Measurements from ENCODE around the gene METRN.

Gene METRN

DNA sequence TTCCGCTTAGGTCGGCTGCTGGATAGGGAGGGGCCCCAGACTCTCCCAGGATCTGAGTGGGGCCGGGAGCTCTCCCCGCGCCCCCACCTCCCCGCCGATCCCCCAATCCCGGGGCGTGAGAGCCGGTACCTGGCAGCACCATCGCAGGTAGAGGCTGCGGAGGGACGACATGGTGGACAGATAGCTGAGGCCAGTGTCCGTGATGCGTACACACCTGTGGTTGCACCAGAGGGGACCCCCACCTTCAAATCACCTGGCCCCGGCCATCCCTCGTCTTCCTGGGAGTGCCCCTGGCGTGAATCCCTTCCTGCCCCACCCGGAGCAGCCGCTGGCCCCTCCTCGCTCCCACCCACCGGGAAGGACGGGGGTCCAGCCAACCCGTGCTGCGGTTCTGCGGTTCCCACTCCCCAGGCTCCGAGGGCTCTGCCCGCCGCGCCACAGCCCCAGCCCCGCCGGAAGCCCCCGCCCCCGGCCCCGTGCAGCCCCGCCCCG is 20.0 kb upstream of the METRN start:
- ChIA-PET POLR2A (interaction anchor here (1.0 to 1.4 kb wide), 3 partner anchors 24 to 26 kb away, joined by 3 read pairs; partner anchors contain the start of gene ANTKMT), CTCF (no interaction called here)

DNA sequence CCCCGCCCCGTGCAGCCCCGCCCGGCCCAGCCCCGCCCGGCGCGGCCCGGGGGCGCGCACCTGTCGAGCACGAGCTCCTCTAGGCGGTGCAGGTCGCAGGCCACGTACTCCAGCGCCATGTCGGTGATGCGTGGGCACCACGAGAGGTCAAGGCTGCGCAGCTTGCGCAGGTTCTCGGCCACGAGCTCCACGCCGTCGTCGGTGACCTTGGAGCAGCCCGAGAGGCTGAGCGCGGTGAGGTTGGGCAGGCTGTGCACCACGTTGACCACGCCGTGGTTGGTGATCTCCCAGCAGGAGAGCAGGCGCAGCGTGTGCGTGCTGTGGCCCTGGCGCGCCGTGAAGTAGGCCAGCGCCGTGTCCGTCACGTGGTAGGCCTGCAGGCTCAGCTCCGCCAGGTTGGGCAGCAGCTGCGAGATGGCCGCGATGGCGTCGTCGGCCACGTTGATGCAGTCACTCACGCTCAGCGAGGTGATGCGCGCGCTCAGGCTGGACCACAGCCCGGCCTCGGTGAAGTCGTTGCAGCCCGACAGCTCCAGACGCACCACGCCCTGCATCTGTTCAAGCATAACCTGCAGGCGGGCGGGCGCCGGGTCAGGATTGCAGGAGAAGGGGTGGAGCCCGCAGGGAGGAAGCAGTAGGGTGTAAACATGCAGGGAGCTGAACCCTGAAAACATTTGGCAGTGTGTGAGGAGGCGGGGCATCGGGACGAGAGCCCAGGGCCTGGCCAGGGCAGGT is 19.4 kb upstream of the METRN start:
- no peak for DNase-seq (ENCODE audit: extremely low spot score)
- POLR2A ChIA-PET, result interaction anchor here (1.0 to 1.4 kb wide), 3 partner anchors 24 to 26 kb away, joined by 3 read pairs; partner anchors contain the start of gene ANTKMT
- no peak for TF ChIP-seq FOXM1 (IDR thresholded peaks at IDR 0.05; ENCODE audit: borderline replicate concordance)
- CTCF ChIA-PET, result interaction anchor here (1.0 kb wide), 1 partner anchor 10 kb away, joined by 3 read pairs; the partner anchor contains the start of gene FBXL16

More for the DNA sequence above, 20.0 kb upstream of the METRN start:
- peak; percentile 39 for DNase-seq (ENCODE audit: extremely low spot score)
- TF ChIP-seq L3MBTL2 (conservative IDR thresholded peaks at IDR 0.05) (no peak), TARDBP (IDR thresholded peaks at IDR 0.05) (no peak), FOXM1 (IDR thresholded peaks at IDR 0.05; ENCODE audit: borderline replicate concordance) (no peak), FOXA1 (IDR thresholded peaks at IDR 0.05) (no peak), FOXK2 (IDR thresholded peaks at IDR 0.05) (no peak), NFRKB (IDR thresholded peaks at IDR 0.05) (no peak), SP1 (IDR thresholded peaks at IDR 0.05) (no peak), SUZ12 (IDR thresholded peaks at IDR 0.05) (no peak), ARNT (IDR thresholded peaks at IDR 0.05) (no peak), ELF4 (IDR thresholded peaks at IDR 0.05) (no peak), BHLHE40 (IDR thresholded peaks at IDR 0.05; ENCODE audit: borderline replicate concordance) (no peak), ZNF384 (IDR thresholded peaks at IDR 0.05) (no peak), HDGF (IDR thresholded peaks at IDR 0.05; ENCODE audit: borderline replicate concordance) (no peak), LEF1 (IDR thresholded peaks at IDR 0.05; ENCODE audit: borderline replicate concordance) (no peak), CTBP1 (IDR thresholded peaks at IDR 0.05; ENCODE audit: borderline replicate concordance) (no peak)
- TF ChIP-seq, protein P1, sequence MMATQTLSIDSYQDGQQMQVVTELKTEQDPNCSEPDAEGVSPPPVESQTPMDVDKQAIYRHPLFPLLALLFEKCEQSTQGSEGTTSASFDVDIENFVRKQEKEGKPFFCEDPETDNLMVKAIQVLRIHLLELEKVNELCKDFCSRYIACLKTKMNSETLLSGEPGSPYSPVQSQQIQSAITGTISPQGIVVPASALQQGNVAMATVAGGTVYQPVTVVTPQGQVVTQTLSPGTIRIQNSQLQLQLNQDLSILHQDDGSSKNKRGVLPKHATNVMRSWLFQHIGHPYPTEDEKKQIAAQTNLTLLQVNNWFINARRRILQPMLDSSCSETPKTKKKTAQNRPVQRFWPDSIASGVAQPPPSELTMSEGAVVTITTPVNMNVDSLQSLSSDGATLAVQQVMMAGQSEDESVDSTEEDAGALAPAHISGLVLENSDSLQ (IDR thresholded peaks at IDR 0.05), result no peak

DNA sequence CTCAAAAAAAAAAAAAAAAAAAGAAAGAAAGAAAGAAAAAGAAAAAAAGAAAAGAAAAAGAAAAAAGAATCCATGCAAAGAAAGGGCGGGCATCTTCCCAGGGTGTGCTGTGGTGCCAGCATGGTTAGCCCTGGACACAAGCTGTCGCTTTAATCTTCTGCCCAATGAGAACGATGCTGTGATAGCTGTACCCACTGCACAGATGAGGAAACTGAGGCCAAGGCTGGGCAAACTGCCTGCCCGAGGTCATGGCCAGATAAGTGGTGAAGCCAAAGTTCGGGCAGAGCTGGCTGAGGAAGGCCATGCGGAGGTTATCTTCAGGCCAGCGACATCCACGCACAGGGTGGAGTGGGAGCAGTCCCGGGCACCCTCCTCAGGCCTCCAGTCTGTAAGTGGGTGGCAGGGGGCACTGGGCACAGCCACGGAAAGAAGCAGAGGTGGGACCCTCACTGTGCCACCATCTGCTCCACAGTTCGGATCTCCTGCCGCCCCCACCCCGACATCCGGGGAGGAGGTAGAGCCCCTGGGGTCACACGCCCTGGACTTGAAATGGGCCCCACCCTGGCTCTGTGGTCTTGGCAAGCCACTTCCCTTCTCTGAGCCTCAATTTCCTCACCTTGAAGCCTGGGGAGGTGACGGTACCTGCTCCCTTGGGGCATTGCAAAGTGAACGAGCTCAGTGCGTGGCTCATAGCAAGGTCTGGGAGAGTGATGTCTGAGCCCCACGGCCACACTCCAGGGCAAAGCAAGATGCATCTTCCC is 15.8 kb upstream of the METRN start:
- CTCF ChIA-PET, result no interaction called here
- DNase-seq (ENCODE audit: extremely low spot score), result no peak
- TF ChIP-seq ARNT (IDR thresholded peaks at IDR 0.05) (no peak), TARDBP (IDR thresholded peaks at IDR 0.05) (no peak), SUZ12 (IDR thresholded peaks at IDR 0.05) (no peak), HDGF (IDR thresholded peaks at IDR 0.05; ENCODE audit: borderline replicate concordance) (no peak), ZNF384 (IDR thresholded peaks at IDR 0.05) (no peak), LEF1 (IDR thresholded peaks at IDR 0.05; ENCODE audit: borderline replicate concordance) (no peak), FOXA1 (IDR thresholded peaks at IDR 0.05) (no peak), SP1 (IDR thresholded peaks at IDR 0.05) (no peak), CTBP1 (IDR thresholded peaks at IDR 0.05; ENCODE audit: borderline replicate concordance) (no peak), NFRKB (IDR thresholded peaks at IDR 0.05) (no peak), BHLHE40 (IDR thresholded peaks at IDR 0.05; ENCODE audit: borderline replicate concordance) (no peak), ELF4 (IDR thresholded peaks at IDR 0.05) (no peak)
- TF ChIP-seq, protein P1 (IDR thresholded peaks at IDR 0.05), result no peak
- POLR2A ChIA-PET, result interaction anchor here (1.6 kb wide), 1 partner anchor 9 kb away, joined by 8 read pairs; the partner anchor contains the start of gene WDR24

DNA sequence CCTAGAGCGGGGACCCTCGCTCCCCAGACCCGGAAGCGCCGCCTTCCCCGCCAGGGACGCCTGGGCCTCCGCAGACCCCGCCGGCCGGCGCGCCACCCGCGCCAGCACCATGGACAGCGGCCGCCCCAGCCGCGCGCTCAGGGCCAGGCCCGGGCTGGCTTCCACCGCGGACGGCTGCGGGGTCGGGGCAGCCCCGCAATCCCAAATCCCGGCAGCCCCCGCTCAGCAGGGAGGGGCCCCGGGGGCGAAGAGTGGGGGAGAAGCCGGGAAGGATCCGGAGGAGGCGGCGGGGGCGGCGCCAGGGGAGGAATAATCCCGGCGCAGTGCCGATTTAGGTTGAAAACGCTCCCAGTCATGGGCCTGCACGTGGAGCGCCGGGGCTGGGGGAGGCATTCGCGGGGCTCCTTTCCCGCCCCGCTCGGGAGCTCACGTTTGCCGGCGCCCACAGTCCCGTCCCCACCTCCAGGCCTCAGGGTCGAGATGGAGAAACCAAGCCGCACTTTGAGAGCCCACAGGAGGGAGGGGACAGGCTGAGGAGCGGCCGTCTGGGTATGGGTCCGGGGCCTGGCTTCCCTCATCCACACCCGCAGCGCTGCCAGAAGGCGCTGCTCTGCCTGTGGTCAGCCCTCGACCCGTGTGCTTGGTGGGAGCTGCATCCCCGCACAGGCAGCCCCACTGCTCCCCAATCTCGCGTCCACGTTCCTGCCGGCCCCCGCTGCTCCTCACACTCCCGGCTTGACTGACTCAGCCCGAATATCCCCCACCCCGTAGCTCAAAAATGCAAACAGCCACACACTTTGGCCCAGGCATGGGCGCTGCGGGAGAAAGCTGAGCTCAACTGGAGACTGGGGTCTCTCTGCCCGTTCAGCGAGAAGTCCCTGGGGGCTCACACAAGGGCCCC is 14.0 kb upstream of the METRN start:
- POLR2A ChIA-PET, result interaction anchor here (3.8 kb wide), 1 partner anchor 11 kb away, joined by 16 read pairs; the partner anchor contains the start of gene WDR24
- no peak for TF ChIP-seq FOXK2 (IDR thresholded peaks at IDR 0.05)
- no peak for TF ChIP-seq NFRKB (IDR thresholded peaks at IDR 0.05)
- TF ChIP-seq ELF4 (IDR thresholded peaks at IDR 0.05), result no peak
- no peak for TF ChIP-seq FOXA1 (IDR thresholded peaks at IDR 0.05)
- no peak for TF ChIP-seq ZNF384 (IDR thresholded peaks at IDR 0.05)
- no peak for TF ChIP-seq FOXM1 (IDR thresholded peaks at IDR 0.05; ENCODE audit: borderline replicate concordance)
- TF ChIP-seq, protein P1 (IDR thresholded peaks at IDR 0.05), result no peak
- TF ChIP-seq LEF1 (IDR thresholded peaks at IDR 0.05; ENCODE audit: borderline replicate concordance), result no peak
- no peak for TF ChIP-seq L3MBTL2 (conservative IDR thresholded peaks at IDR 0.05)
- TF ChIP-seq CTBP1 (IDR thresholded peaks at IDR 0.05; ENCODE audit: borderline replicate concordance), result no peak
- no peak for TF ChIP-seq HDGF (IDR thresholded peaks at IDR 0.05; ENCODE audit: borderline replicate concordance)
- TF ChIP-seq TARDBP (IDR thresholded peaks at IDR 0.05), result no peak
- TF ChIP-seq SUZ12 (IDR thresholded peaks at IDR 0.05), result no peak
- TF ChIP-seq BHLHE40 (IDR thresholded peaks at IDR 0.05; ENCODE audit: borderline replicate concordance), result no peak
- no peak for TF ChIP-seq ARNT (IDR thresholded peaks at IDR 0.05)
- no peak for TF ChIP-seq SP1 (IDR thresholded peaks at IDR 0.05)
- CTCF ChIA-PET, result interaction anchor here (1.1 kb wide), 1 partner anchor 11 kb away, joined by 3 read pairs; no protein-coding TSS in a partner anchor
- DNase-seq (ENCODE audit: extremely low spot score), result peak; percentile 62

Measured in HEK293T (cell line).